Astrocyte of the hippocampus (primary cell): ENCODE data around the gene NDUFB10.
A peak's percentile ranks its signal among the peaks of the same experiment; 100 is the strongest.

ENCODE experiments used
- DNase-seq: peaks from one replicate; pipeline ENCODE4 v3.0.0; 2011; ENCODE audit warnings: low read depth, low spot score

The NDUFB10 gene

GRCh38 chr16:1971796-1972489, 12.6 kb downstream of the NDUFB10 start, which contains the start of gene TBL3:
Gene TBL3, plus strand, starts transcription at chr16:1972053. Its CDS starts 112 bp downstream, at chr16:1972165.
- peak; percentile 99 for DNase-seq

GRCh38 chr16:1972490-1972877, 13.1 kb downstream of the NDUFB10 start:
- no peak for DNase-seq

GRCh38 chr16:1973461-1974156, 14.3 kb downstream of the NDUFB10 start:
- no peak for DNase-seq

- no peak for DNase-seq
Measured at GRCh38 chr16:1974157-1975070, 15.1 kb downstream of the NDUFB10 start.

- DNase-seq, result no peak
Measured at GRCh38 chr16:1975432-1976215, 16.3 kb downstream of the NDUFB10 start.

GRCh38 chr16:1976216-1976520, 16.8 kb downstream of the NDUFB10 start:
- no peak for DNase-seq

- DNase-seq, result no peak
Measured at GRCh38 chr16:1976951-1977874, 17.9 kb downstream of the NDUFB10 start.

- no peak for DNase-seq
Measured at GRCh38 chr16:1977875-1978268, 18.5 kb downstream of the NDUFB10 start.

- no peak for DNase-seq
Measured at GRCh38 chr16:1978476-1979120, 19.3 kb downstream of the NDUFB10 start.

GRCh38 chr16:1979271-1980029, 20.1 kb downstream of the NDUFB10 start:
- peak; percentile 25 for DNase-seq

- no peak for DNase-seq
Measured at GRCh38 chr16:1980030-1980769, 20.9 kb downstream of the NDUFB10 start.

GRCh38 chr16:1980770-1981087, 21.4 kb downstream of the NDUFB10 start:
- no peak for DNase-seq

GRCh38 chr16:1981398-1981836, 22.1 kb downstream of the NDUFB10 start, which contains the start of gene NOXO1:
Gene NOXO1, minus strand, starts transcription at chr16:1981469. Its CDS starts 290 bp downstream, at chr16:1981179.
- DNase-seq, result no peak

- no peak for DNase-seq
Measured at GRCh38 chr16:1982013-1982433, 22.7 kb downstream of the NDUFB10 start.

GRCh38 chr16:1982991-1983543, 23.7 kb downstream of the NDUFB10 start:
- no peak for DNase-seq

GRCh38 chr16:1983544-1984346, 24.4 kb downstream of the NDUFB10 start, which contains the start of gene GFER:
Gene GFER, plus strand, starts transcription at chr16:1984193. Its CDS starts 26 bp downstream, at chr16:1984219.
- peak; percentile 97 for DNase-seq
